SK-N-SH (cell line): Measurements from ENCODE around the gene ACSS2. TPM values are rescaled to one million over a fixed set of nuclear protein-coding genes. Genes with fewer than 3 reads are reported as not detected.

ENCODE experiments used
- CTCF ChIA-PET: fragments of 300-600, 350-600 bp; formaldehyde crosslinking; extraction: SDS; loops from one replicate; lab custom pipeline; 2021; lab: Yijun Ruan, JAX
- POLR2A ChIA-PET: fragments of 350-600 bp; sonication (Branson Sonifier 250); formaldehyde crosslinking; extraction: SDS; loops from one replicate; lab custom pipeline; 2020; ENCODE audit warnings: antibody characterized with exemption, inconsistent platforms; lab: Yijun Ruan, JAX
- DNase-seq: peaks from one replicate; pipeline ENCODE4 v3.0.0; 2012
- H2AFZ ChIP-seq: fragments of 200-600 bp; sonication (generic); 2 replicates; pipeline ENCODE4 v1.8.1; 2016; ENCODE audit warnings: antibody characterized with exemption, mild to moderate bottlenecking, low read depth
- H3F3A ChIP-seq: fragments of 200-600 bp; sonication (generic); replicated peaks from 2 replicates; pipeline ENCODE3; 2016; ENCODE audit warnings: antibody characterized with exemption, mild to moderate bottlenecking; ENCODE audit not compliant: insufficient read depth
- H3K27ac ChIP-seq, 2 experiments: fragments of 200-500 bp in 1 of 2; fragments of 200-600 bp in 1 of 2; sonication (Bioruptor generic) in 1 of 2; sonication (generic), shearing (Covaris generic) in 1 of 2; 2 replicates each; pipeline versions ENCODE4 v1.5.1 to v1.6.1; 2014 to 2016; ENCODE audit warnings: low read depth in 2 of 2, inconsistent platforms in 1 of 2, low read length in 1 of 2, mild to moderate bottlenecking in 1 of 2, mixed read lengths in 1 of 2
- H3K27me3 ChIP-seq: fragments of 200-600 bp; sonication (generic), shearing (Covaris generic); 2 replicates; pipeline ENCODE4 v1.6.1; 2016; ENCODE audit warnings: mixed run types; ENCODE audit not compliant: insufficient read depth
- H3K36me3 ChIP-seq, 2 experiments: fragments of 200-500 bp in 1 of 2; fragments of 200-600 bp in 1 of 2; sonication (Bioruptor generic) in 1 of 2; sonication (generic) in 1 of 2; replicated peaks in 1 of 2; 2 replicates each; pipeline versions ENCODE3 to v1.5.1; 2014 to 2016; ENCODE audit warnings: low read length in 1 of 2, mild to moderate bottlenecking in 1 of 2; ENCODE audit not compliant: insufficient read depth in 2 of 2, control insufficient read depth in 1 of 2
- H3K4me1 ChIP-seq, 2 experiments: fragments of 200-500 bp in 1 of 2; fragments of 200-600 bp in 1 of 2; sonication (Bioruptor generic) in 1 of 2; sonication (generic), shearing (Covaris generic) in 1 of 2; 2 replicates each; pipeline versions ENCODE4 v1.5.1 to v1.6.1; 2014 to 2016; ENCODE audit warnings: low read depth in 1 of 2, low read length in 1 of 2, mixed run types in 1 of 2; ENCODE audit not compliant: insufficient read depth in 2 of 2, control insufficient read depth in 1 of 2
- H3K4me2 ChIP-seq: fragments of 200-600 bp; sonication (generic), shearing (Covaris generic); 2 replicates; pipeline ENCODE4 v1.6.1; 2017; ENCODE audit warnings: mixed run types
- H3K4me3 ChIP-seq, 2 experiments: fragments of 200-500 bp in 1 of 2; fragments of 200-600 bp in 1 of 2; sonication (Bioruptor generic) in 1 of 2; sonication (generic), shearing (Covaris generic) in 1 of 2; 2 replicates each; pipeline versions ENCODE4 v1.5.1 to v1.8.1; 2014 to 2016; ENCODE audit warnings: low read depth in 2 of 2, inconsistent platforms in 1 of 2, low read length in 1 of 2, mild to moderate bottlenecking in 1 of 2, mixed read lengths in 1 of 2, moderate library complexity in 1 of 2
- H3K79me2 ChIP-seq: fragments of 200-600 bp; sonication (generic); 2 replicates; pipeline ENCODE4 v1.8.1; 2017; ENCODE audit warnings: mild to moderate bottlenecking; ENCODE audit not compliant: insufficient read depth
- H3K9ac ChIP-seq: fragments of 200-600 bp; sonication (generic); 2 replicates; pipeline ENCODE4 v1.6.1; 2017; ENCODE audit warnings: mixed run types
- H3K9me2 ChIP-seq: fragments of 200-600 bp; sonication (generic); 2 replicates; pipeline ENCODE4 v1.6.1; 2017; ENCODE audit warnings: mixed run types
- H3K9me3 ChIP-seq: fragments of 200-600 bp; sonication (generic); 2 replicates; pipeline ENCODE4 v1.6.1; 2017; ENCODE audit warnings: mixed run types, mild to moderate bottlenecking, moderate library complexity
- H4K20me1 ChIP-seq: fragments of 200-600 bp; sonication (generic); 2 replicates; pipeline ENCODE4 v1.6.1; 2017; ENCODE audit warnings: mild to moderate bottlenecking, mixed run types; ENCODE audit not compliant: insufficient read depth
- CHD2 ChIP-seq: fragments of 150-350 bp; IDR thresholded peaks from 2 replicates; pipeline ENCODE4 v1.6.1; 2018; ENCODE audit warnings: low read length; ENCODE audit not compliant: partially characterized antibody
- EP300 ChIP-seq, 2 experiments: IDR thresholded peaks; 2 replicates each; pipeline versions ENCODE4 v1.4.0 to v1.6.1; 2012; ENCODE audit warnings: borderline replicate concordance in 1 of 2, low read depth in 1 of 2, low read length in 1 of 2
- EZH2phosphoT487 ChIP-seq: fragments of 200-600 bp; sonication (generic); IDR thresholded peaks from 2 replicates; pipeline ENCODE4 v1.6.1; 2017; ENCODE audit warnings: low read depth, mixed run types, mild to moderate bottlenecking, antibody characterized with exemption, moderate library complexity, borderline replicate concordance
- FOXJ3 ChIP-seq: sonication (generic); formaldehyde crosslinking; IDR thresholded peaks from 2 replicates; pipeline ENCODE4 v1.5.1; 2020; ENCODE audit warnings: mild to moderate bottlenecking, missing genetic modification reagents
- GABPA ChIP-seq: IDR thresholded peaks from 2 replicates; pipeline ENCODE4 v1.4.0; 2012; ENCODE audit warnings: low read depth, mild to moderate bottlenecking
- MXI1 ChIP-seq: IDR thresholded peaks from 2 replicates; pipeline ENCODE4 v1.6.1; 2012; ENCODE audit warnings: mild to moderate bottlenecking, low read depth, low read length, improper control_type of control experiment
- NFIC ChIP-seq: IDR thresholded peaks from 2 replicates; pipeline ENCODE4 v1.4.0; 2012; ENCODE audit warnings: borderline replicate concordance
- NRF1 ChIP-seq: IDR thresholded peaks from 2 replicates; pipeline ENCODE4 v1.6.1; 2012; ENCODE audit warnings: low read depth, mild to moderate bottlenecking, low read length
- RAD21 ChIP-seq: IDR thresholded peaks from 2 replicates; pipeline ENCODE4 v1.6.1; 2012; ENCODE audit warnings: mild to moderate bottlenecking, low read length
- REST ChIP-seq: IDR thresholded peaks from 2 replicates; pipeline ENCODE4 v1.6.1; 2012; ENCODE audit warnings: mild to moderate bottlenecking, low read depth, low read length, moderate library complexity
- RXRA ChIP-seq: IDR thresholded peaks from 2 replicates; pipeline ENCODE4 v1.4.0; 2012; ENCODE audit warnings: low read depth, mild to moderate bottlenecking, borderline replicate concordance
- SIN3A ChIP-seq: IDR thresholded peaks from 2 replicates; pipeline ENCODE4 v1.6.1; 2012; ENCODE audit warnings: low read depth, mild to moderate bottlenecking, low read length, moderate library complexity, borderline replicate concordance
- SMC3 ChIP-seq: IDR thresholded peaks from 2 replicates; pipeline ENCODE4 v1.6.1; 2012; ENCODE audit warnings: low read depth, low read length, improper control_type of control experiment
- TAF1 ChIP-seq: IDR thresholded peaks from 2 replicates; pipeline ENCODE4 v1.6.1; 2012; ENCODE audit warnings: low read depth, mild to moderate bottlenecking, low read length, moderate library complexity, borderline replicate concordance
- TEAD4 ChIP-seq: IDR thresholded peaks from 2 replicates; pipeline ENCODE4 v1.4.0; 2012; ENCODE audit warnings: mild to moderate bottlenecking, borderline replicate concordance; ENCODE audit not compliant: insufficient read depth
- USF1 ChIP-seq: IDR thresholded peaks from 2 replicates; pipeline ENCODE4 v1.4.0; 2012; ENCODE audit warnings: low read depth, borderline replicate concordance
- WGBS: methylation state at CpG from one replicate; pipeline ENCODE4 v1.1.6; 2017; ENCODE audit warnings: low lambda C conversion rate; 5-methylcytosine and 5-hydroxymethylcytosine counted together
- polyA plus RNA-seq, 3 experiments: library from polyadenylated mRNA; depleted of rRNA; stranded (reverse); fragments of >200 nt; gene quantifications; 2 replicates each; pipeline ENCODE4 v1.2.3, GENCODE V29; 2012
- TF ChIP-seq, protein P1 (sequence below): IDR thresholded peaks from 2 replicates; pipeline ENCODE4 v1.4.0; 2012; ENCODE audit warnings: low read depth, borderline replicate concordance
- TF ChIP-seq, protein P2 (sequence below): fragments of 150-350 bp; IDR thresholded peaks from 2 replicates; pipeline ENCODE4 v1.6.1; 2016; ENCODE audit warnings: mild to moderate bottlenecking, low read depth, low read length

Gene ACSS2
- polyA plus RNA-seq, 1 of the 3 experiments (the other 2 are of a cell fraction), result 25.5 TPM

GRCh38 chr20:34920055-34920454 is 43.6 kb downstream of the ACSS2 start:
- H3K27me3 ChIP-seq, result no peaks in the 10 kb centered on the region
- H2AFZ ChIP-seq, result no peak overlapping the region
- H3K4me2 ChIP-seq, result no peak overlapping the region
- no peak for TF ChIP-seq RXRA
- peaks cover 4 to 6% of the 10 kb centered on the region in 2 experiments for H3K36me3 ChIP-seq
- peaks cover 2 to 4% of the 10 kb centered on the region in 2 experiments; a peak in 1 of 4 replicates for H3K4me1 ChIP-seq
- H3F3A ChIP-seq, result peaks cover 4% of the 10 kb centered on the region
- H3K79me2 ChIP-seq, result no peaks in the 10 kb centered on the region
- no peak overlapping the region for H3K4me3 ChIP-seq
- H3K27ac ChIP-seq, result no peak overlapping the region
- ChIA-PET CTCF (interaction anchor here (0.6 kb wide), 1 partner anchor 176 kb away, joined by 4 read pairs; no protein-coding TSS in a partner anchor), POLR2A (no interaction called here)
- H3K9ac ChIP-seq, result no peak overlapping the region
- no peaks in the 10 kb centered on the region for H3K9me3 ChIP-seq
- no peaks in the 10 kb centered on the region for H3K9me2 ChIP-seq
- no peak for DNase-seq
- H4K20me1 ChIP-seq, result no peaks in the 10 kb centered on the region

GRCh38 chr20:34921436-34921835 is 45.0 kb downstream of the ACSS2 start:
- CTCF ChIA-PET, result no interaction called here
- Histone ChIP-seq H3K79me2 (no peaks in the 10 kb centered on the region), H3K27ac (no peak overlapping the region), H3K4me3 (no peak overlapping the region), H3K36me3 (peaks cover 11 to 16% of the 10 kb centered on the region in 2 experiments), H3K27me3 (no peaks in the 10 kb centered on the region), H3F3A (peaks cover 4% of the 10 kb centered on the region), H4K20me1 (no peaks in the 10 kb centered on the region), H3K9ac (no peak overlapping the region), H2AFZ (no peak overlapping the region), H3K9me2 (no peaks in the 10 kb centered on the region), H3K4me1 (peaks cover 0 to 4% of the 10 kb centered on the region in 2 experiments; a peak in 1 of 4 replicates), H3K9me3 (no peaks in the 10 kb centered on the region), H3K4me2 (no peak overlapping the region)
- DNase-seq, result no peak
- TF ChIP-seq SMC3 (no peak), TAF1 (no peak), EZH2phosphoT487 (no peak), TEAD4 (no peak), GABPA (no peak), SIN3A (no peak), NRF1 (no peak), CHD2 (no peak), MXI1 (no peak), USF1 (no peak), REST (no peak), FOXJ3 (no peak), NFIC (no peak), EP300 (IDR thresholded peaks at IDR 0.05; ENCODE audit: borderline replicate concordance in 1 of 2, low read depth in 1 of 2, low read length in 1 of 2) (no peak), RAD21 (no peak)
- TF ChIP-seq, protein P1, sequence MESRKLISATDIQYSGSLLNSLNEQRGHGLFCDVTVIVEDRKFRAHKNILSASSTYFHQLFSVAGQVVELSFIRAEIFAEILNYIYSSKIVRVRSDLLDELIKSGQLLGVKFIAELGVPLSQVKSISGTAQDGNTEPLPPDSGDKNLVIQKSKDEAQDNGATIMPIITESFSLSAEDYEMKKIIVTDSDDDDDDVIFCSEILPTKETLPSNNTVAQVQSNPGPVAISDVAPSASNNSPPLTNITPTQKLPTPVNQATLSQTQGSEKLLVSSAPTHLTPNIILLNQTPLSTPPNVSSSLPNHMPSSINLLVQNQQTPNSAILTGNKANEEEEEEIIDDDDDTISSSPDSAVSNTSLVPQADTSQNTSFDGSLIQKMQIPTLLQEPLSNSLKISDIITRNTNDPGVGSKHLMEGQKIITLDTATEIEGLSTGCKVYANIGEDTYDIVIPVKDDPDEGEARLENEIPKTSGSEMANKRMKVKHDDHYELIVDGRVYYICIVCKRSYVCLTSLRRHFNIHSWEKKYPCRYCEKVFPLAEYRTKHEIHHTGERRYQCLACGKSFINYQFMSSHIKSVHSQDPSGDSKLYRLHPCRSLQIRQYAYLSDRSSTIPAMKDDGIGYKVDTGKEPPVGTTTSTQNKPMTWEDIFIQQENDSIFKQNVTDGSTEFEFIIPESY, result no peak
- TF ChIP-seq, protein P2, sequence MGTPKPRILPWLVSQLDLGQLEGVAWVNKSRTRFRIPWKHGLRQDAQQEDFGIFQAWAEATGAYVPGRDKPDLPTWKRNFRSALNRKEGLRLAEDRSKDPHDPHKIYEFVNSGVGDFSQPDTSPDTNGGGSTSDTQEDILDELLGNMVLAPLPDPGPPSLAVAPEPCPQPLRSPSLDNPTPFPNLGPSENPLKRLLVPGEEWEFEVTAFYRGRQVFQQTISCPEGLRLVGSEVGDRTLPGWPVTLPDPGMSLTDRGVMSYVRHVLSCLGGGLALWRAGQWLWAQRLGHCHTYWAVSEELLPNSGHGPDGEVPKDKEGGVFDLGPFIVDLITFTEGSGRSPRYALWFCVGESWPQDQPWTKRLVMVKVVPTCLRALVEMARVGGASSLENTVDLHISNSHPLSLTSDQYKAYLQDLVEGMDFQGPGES, result no peak
- POLR2A ChIA-PET, result no interaction called here
- 83% methylated on average over 3 of the region's 3 CpGs for WGBS
